Fibroblast of lung (primary cell): Measurements from ENCODE around the gene BEND7.

Experiments used
- CTCF ChIP-seq, 2 donors: IDR thresholded peaks in 1 of 2; conservative IDR thresholded peaks in 1 of 2; 1 replicate in 1 of 2; 2 replicates in 1 of 2; pipeline ENCODE4 v1.5.1; 2011 to 2012; ENCODE audit warnings: low read length in 2 of 2, control low read depth in 1 of 2, inconsistent platforms in 1 of 2, low read depth in 1 of 2, mild to moderate bottlenecking in 1 of 2
- EZH2 ChIP-seq: IDR thresholded peaks from 2 replicates; pipeline ENCODE4 v1.5.1; 2012; ENCODE audit warnings: low read length, control low read depth, mild to moderate bottlenecking; ENCODE audit errors: missing control alignments

- no peak for TF ChIP-seq CTCF (conservative IDR thresholded peaks at IDR 0.05 in 1 of 2, IDR thresholded peaks at IDR 0.05 in 1 of 2; ENCODE audit: low read depth in 1 of 2, low read length in 2 of 2)
- no peak for TF ChIP-seq EZH2
Measured at GRCh38 chr10:13395540-13395939, 133.3 kb downstream of the BEND7 start.
